Brain microvascular endothelial cell (primary cell): ENCODE measurements around the gene SUFU.
A peak's percentile ranks its signal among the peaks of the same experiment; 100 is the strongest.

Experiments
- DNase-seq: peaks from one replicate; pipeline ENCODE4 v3.0.0-alpha.2; 2020
- H3K27ac ChIP-seq: fragments of 250-450 bp; sonication (Bioruptor Pico); 2 replicates; pipeline ENCODE4 v1.5.1; 2020; ENCODE audit warnings: mild to moderate bottlenecking, moderate library complexity
- H3K27me3 ChIP-seq: fragments of 250-450 bp; sonication (Bioruptor Pico); replicated peaks from 2 replicates; pipeline ENCODE4 v1.5.1; 2020; ENCODE audit warnings: mild to moderate bottlenecking
- H3K36me3 ChIP-seq: fragments of 250-450 bp; sonication (Bioruptor Pico); replicated peaks from 2 replicates; pipeline ENCODE4 v1.5.1; 2020; ENCODE audit warnings: mild to moderate bottlenecking
- H3K4me3 ChIP-seq: 2 replicates; pipeline ENCODE4 v1.5.1; 2011; ENCODE audit warnings: low read depth, mild to moderate bottlenecking, control low read depth, low read length, moderate library complexity
- in situ Hi-C: cut with HindIII; loops from 2 replicates; pipeline ENCODE4 v1.10.0; 2017; ENCODE audit warnings: low sequenced_read_pairs, low pct_ligation_motif_present
- TF ChIP-seq, protein P1 (sequence below): IDR thresholded peaks from 2 replicates; pipeline ENCODE4 v1.5.1; 2011; ENCODE audit warnings: low read depth, mild to moderate bottlenecking, moderate library complexity, low read length, control low read depth, inconsistent platforms; ENCODE audit errors: missing control alignments

SUFU gene

DNA sequence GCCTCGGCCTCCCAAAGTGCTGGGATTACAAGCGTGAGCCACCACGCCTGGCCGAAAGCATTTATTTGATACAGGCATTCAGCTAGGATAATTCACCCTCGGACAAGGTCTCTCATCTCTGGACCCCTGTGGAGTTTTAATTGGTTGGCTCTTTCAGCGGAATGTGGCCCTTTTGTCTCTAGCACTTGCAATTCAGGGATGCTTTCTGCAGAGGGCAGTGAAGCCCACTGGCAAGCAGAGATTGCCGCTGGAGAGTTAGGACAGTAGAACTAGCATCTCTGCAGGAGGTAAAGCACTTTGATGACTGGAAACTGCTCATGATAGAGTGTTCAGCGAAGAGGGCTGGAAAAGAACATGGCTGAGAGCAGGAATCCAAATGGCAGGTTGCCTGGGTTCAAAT is 62.0 kb downstream of the SUFU start:
- no peak overlapping the region for H3K27ac ChIP-seq
- no peak for DNase-seq
- in situ Hi-C loops: loop anchor here (5.0 kb wide), 1 partner anchor 58 kb away; no protein-coding TSS in a partner anchor
- H3K4me3 ChIP-seq: no peak overlapping the region
- no peaks in the 10 kb centered on the region for H3K27me3 ChIP-seq
- H3K36me3 ChIP-seq: no peaks in the 10 kb centered on the region
- TF ChIP-seq, protein P1, sequence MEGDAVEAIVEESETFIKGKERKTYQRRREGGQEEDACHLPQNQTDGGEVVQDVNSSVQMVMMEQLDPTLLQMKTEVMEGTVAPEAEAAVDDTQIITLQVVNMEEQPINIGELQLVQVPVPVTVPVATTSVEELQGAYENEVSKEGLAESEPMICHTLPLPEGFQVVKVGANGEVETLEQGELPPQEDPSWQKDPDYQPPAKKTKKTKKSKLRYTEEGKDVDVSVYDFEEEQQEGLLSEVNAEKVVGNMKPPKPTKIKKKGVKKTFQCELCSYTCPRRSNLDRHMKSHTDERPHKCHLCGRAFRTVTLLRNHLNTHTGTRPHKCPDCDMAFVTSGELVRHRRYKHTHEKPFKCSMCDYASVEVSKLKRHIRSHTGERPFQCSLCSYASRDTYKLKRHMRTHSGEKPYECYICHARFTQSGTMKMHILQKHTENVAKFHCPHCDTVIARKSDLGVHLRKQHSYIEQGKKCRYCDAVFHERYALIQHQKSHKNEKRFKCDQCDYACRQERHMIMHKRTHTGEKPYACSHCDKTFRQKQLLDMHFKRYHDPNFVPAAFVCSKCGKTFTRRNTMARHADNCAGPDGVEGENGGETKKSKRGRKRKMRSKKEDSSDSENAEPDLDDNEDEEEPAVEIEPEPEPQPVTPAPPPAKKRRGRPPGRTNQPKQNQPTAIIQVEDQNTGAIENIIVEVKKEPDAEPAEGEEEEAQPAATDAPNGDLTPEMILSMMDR: peak; percentile 26

DNA sequence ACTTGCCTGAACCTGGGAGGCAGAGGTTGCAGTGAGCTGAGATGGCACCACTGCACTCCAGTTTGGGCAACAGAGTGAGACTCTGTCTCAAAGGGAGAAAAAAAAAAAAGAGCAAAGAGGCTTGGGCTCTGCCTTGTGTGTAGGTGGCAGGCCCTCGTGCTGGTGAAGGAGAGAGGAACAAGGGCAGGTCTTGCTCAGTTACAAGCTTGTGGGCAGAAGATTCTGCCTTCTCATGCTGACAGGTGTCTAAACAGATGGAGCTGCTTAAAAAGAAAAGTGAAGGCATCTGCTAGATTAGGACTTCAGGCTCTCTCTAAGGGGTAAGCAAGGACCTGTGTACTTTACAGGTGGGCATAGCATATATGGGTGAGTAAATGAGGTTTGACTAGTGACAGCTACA is 75.0 kb downstream of the SUFU start:
- TF ChIP-seq, protein P1: no peak
- H3K27ac ChIP-seq: no peak overlapping the region
- in situ Hi-C loops: no loop called here
- no peak overlapping the region for H3K4me3 ChIP-seq
- H3K27me3 ChIP-seq: no peaks in the 10 kb centered on the region
- no peak for DNase-seq
- H3K36me3 ChIP-seq: no peaks in the 10 kb centered on the region

DNA sequence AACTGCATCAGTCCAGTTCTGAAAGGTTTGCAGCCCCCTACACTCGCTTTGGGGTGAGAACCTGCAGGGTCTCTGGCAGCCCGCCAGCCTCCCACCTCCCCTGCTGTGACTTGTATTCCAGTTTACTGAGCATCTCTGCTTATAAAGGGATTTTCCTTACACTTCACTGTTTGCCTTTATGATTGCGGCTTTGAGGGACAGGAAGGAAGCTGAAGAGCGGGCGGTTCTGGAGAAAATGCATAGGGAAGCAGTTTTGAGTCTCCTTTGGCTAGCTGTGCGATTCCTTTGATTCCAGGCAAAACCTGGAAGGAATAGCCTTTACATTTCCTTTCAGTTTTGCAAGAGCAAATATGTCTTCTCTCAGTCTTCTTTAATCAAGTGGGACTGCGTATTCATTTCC is 75.6 kb downstream of the SUFU start:
- H3K27me3 ChIP-seq: no peaks in the 10 kb centered on the region
- in situ Hi-C loops: no loop called here
- DNase-seq: no peak
- no peaks in the 10 kb centered on the region for H3K36me3 ChIP-seq
- TF ChIP-seq, protein P1: no peak
- H3K27ac ChIP-seq: no peak overlapping the region
- H3K4me3 ChIP-seq: no peak overlapping the region

DNA sequence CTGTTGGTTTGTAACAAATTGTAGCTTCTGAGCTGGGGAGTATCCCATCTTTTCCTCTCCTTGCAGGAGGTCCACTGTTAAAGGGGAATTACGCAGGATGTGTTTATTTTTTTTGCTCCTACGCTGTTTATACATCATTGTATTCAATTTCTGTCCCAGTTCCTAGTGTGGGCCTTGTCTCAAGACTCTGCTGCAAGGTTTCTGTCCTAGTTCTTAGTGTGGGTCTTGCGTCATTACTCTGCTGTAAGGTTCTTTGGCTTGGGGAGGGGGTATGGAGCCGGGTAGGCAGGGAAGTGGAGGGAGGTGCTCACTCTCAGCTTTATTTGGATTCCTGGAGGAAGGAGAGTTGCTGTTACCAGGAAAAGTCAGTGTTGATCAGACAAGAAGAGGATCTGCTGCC is 76.5 kb downstream of the SUFU start:
- TF ChIP-seq, protein P1: no peak
- H3K27ac ChIP-seq: no peak overlapping the region

DNA sequence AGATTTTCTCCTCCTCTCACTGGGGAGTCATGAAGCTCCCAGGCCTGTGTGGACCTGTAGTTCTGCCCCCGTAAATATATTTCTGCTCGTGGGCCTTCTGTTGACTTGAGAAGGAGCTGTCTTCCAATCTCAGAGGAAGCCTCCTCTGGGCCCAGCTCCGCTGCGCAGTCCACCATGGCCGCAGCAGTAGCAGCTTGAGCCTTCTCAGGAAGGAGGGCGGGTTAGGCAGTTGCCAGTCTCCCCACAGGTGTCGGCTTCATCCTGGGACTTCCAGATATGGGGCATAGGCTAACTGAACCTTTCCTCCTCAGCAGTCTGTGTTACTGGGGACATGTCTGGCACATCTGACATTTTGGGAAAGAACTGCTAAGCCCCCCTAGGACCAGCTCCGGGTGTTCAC is 77.6 kb downstream of the SUFU start:
- TF ChIP-seq, protein P1: no peak
- in situ Hi-C loops: no loop called here
- H3K27ac ChIP-seq: no peak overlapping the region
- no peaks in the 10 kb centered on the region for H3K27me3 ChIP-seq
- DNase-seq: no peak
- no peak overlapping the region for H3K4me3 ChIP-seq
- H3K36me3 ChIP-seq: no peaks in the 10 kb centered on the region

More for the DNA sequence above, 76.5 kb downstream of the SUFU start:
- Histone ChIP-seq H3K4me3 (no peak overlapping the region), H3K36me3 (no peaks in the 10 kb centered on the region), H3K27me3 (no peaks in the 10 kb centered on the region)
- in situ Hi-C loops: no loop called here
- DNase-seq: peak; percentile 24

DNA sequence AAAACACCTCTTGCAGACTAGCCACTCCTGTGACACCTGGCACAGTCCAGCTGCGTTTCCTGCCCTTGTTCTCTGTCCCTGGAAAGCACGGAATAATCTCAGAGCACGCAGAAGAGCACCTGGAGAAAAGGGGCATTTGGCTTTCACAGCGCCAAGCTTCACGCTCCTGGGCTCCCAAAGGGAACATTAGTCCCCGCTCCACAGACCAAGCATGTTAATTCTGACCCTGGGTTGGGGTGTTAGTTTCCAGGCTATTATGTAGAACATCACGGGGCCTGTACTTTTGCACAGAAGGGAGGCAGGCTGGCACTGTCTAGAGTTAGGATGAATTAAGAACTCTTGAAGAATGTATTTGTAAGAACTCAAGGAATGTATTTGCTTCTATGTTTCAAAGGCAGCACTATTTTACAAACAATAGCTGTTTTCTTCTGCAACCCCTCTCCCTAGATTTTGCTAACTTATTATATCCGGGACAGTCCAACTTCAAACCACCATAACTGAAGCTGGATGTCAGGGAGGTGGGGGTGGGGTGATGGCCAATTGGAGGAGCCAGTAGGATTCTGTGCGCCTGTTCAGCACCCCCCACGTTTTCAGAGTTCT is 78.3 kb downstream of the SUFU start:
- TF ChIP-seq, protein P1: no peak
- no peaks in the 10 kb centered on the region for H3K36me3 ChIP-seq
- no peak overlapping the region for H3K4me3 ChIP-seq
- no peaks in the 10 kb centered on the region for H3K27me3 ChIP-seq
- DNase-seq: no peak
- H3K27ac ChIP-seq: no peak overlapping the region
- in situ Hi-C loops: no loop called here
